Measurements from ENCODE around the gene CAMTA2. TPM values are rescaled to one million over a fixed set of nuclear protein-coding genes. Genes with fewer than 3 reads are reported as not detected.

Gene CAMTA2
- total RNA-seq, 2 experiments from 2014 or later, result 9.7 to 44.3 TPM

DNA sequence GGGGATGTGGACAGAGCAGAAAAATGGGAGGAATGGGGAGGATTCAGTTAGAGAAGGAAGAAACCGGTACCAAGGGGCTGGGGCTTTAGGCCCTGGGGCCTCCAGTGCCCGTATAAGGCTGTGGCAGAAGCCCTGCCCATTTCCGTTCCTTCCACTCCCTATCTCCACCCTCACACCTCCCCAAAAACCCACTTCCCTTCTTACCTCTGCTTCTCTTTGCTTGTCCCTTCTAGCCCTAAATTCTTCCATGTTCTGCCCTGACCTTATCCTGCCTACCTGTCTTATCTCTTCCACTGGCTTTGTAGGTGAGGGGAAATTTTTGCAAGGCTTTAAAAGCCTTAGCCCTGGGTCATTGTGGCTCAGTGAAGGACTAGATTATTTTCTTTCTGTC, 43.3 kb downstream of the CAMTA2 start:
- no peaks in the 10 kb centered on the region for H3K9me3 ChIP-seq (ENCODE audit: low read length)
- DNase-seq (ENCODE audit: low spot score), result peak; percentile 68
- H3K36me3 ChIP-seq (ENCODE audit: insufficient read depth, low read length), result peaks cover 79% of the 10 kb centered on the region
- H3K4me1 ChIP-seq (ENCODE audit: insufficient read depth, low read length, poor library complexity, severe bottlenecking), result peaks cover 57% of the 10 kb centered on the region
- ChIA-PET POLR2A (no interaction called here), CTCF (ENCODE audit: unreplicated experiment) (no interaction called here)
- H3K27ac ChIP-seq (ENCODE audit: low read depth, low read length, poor library complexity, severe bottlenecking), result peak overlapping the region; percentile 99
- peaks cover 79% of the 10 kb centered on the region for H3K79me2 ChIP-seq (ENCODE audit: insufficient read depth, low read depth, low read length)
- intact Hi-C loops (cut with micrococcal nuclease; ENCODE audit: unreplicated experiment), result loop anchor here (10.0 kb wide), 1 partner anchor 251 kb away; the partner anchor contains the start of gene ZNF594
- H3K9me2 ChIP-seq (ENCODE audit: insufficient read depth, low read length), result no peaks in the 10 kb centered on the region
- H3K4me2 ChIP-seq (ENCODE audit: low read length), result peak overlapping the region; percentile 97
- TF ChIP-seq EZH2phosphoT487 (IDR thresholded peaks at IDR 0.05; ENCODE audit: borderline replicate concordance, low read depth, low read length), result no peak
- TF ChIP-seq, protein P1, sequence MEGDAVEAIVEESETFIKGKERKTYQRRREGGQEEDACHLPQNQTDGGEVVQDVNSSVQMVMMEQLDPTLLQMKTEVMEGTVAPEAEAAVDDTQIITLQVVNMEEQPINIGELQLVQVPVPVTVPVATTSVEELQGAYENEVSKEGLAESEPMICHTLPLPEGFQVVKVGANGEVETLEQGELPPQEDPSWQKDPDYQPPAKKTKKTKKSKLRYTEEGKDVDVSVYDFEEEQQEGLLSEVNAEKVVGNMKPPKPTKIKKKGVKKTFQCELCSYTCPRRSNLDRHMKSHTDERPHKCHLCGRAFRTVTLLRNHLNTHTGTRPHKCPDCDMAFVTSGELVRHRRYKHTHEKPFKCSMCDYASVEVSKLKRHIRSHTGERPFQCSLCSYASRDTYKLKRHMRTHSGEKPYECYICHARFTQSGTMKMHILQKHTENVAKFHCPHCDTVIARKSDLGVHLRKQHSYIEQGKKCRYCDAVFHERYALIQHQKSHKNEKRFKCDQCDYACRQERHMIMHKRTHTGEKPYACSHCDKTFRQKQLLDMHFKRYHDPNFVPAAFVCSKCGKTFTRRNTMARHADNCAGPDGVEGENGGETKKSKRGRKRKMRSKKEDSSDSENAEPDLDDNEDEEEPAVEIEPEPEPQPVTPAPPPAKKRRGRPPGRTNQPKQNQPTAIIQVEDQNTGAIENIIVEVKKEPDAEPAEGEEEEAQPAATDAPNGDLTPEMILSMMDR (conservative IDR thresholded peaks at IDR 0.05; ENCODE audit: low read length), result no peak
- H4K20me1 ChIP-seq (ENCODE audit: insufficient read depth, low read length), result peaks cover 19% of the 10 kb centered on the region
- no TSS peak for BruUV-seq (replicated peaks)
- H2AFZ ChIP-seq (ENCODE audit: low read length), result no peak overlapping the region
- H3K4me3 ChIP-seq (ENCODE audit: low read depth, low read length, poor library complexity, severe bottlenecking), result peak overlapping the region; percentile 100

DNA sequence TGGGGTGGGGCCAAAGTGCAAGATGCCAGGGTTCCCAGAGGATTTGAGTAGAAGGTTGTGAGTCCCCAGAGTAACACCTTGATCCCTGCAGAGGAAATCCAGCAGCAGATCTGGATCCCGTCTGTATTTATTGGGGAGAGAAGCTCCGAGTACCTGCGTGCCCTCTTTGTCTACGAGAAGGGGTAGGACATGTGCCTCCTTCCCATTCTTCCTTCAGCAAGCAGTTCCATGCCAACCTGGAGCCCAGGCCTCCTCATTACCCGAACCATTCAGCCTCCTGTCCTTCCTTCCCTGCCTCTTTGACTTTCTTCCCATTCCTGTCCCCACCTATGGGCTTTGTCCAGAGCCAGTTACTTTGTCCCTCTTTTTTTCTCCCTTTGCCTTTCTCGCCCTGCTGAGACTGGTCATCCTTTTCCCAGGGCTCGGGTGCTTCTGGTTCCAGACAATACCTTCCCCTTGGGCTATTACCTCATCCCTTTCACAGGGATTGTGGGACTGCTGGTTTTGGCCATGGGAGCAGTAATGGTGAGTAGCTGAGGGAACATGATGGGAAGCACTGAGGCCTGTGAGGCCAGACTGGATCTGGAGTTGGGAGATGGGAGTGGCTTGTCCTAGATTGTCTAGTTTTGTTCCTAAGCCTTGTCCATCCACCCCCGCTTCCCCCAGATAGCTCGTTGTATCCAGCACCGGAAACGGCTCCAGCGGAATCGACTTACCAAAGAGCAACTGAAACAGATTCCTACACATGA, 44.5 kb downstream of the CAMTA2 start:
- Histone ChIP-seq H3K79me2 (ENCODE audit: insufficient read depth, low read depth, low read length) (peaks cover 85% of the 10 kb centered on the region), H3K36me3 (ENCODE audit: insufficient read depth, low read length) (peaks cover 81% of the 10 kb centered on the region), H3K4me1 (ENCODE audit: insufficient read depth, low read length, poor library complexity, severe bottlenecking) (peaks cover 68% of the 10 kb centered on the region), H3K27ac (ENCODE audit: low read depth, low read length, poor library complexity, severe bottlenecking) (peak overlapping the region; percentile 99), H3K9me2 (ENCODE audit: insufficient read depth, low read length) (no peaks in the 10 kb centered on the region), H4K20me1 (ENCODE audit: insufficient read depth, low read length) (peaks cover 19% of the 10 kb centered on the region), H3K4me2 (ENCODE audit: low read length) (peak overlapping the region; percentile 97), H3K4me3 (ENCODE audit: low read depth, low read length, poor library complexity, severe bottlenecking) (peak overlapping the region; percentile 95), H3K9me3 (ENCODE audit: low read length) (no peaks in the 10 kb centered on the region), H2AFZ (ENCODE audit: low read length) (no peak overlapping the region)
- intact Hi-C loops (cut with micrococcal nuclease; ENCODE audit: unreplicated experiment), result loop anchor here (10.0 kb wide), 1 partner anchor 252 kb away; the partner anchor contains the start of gene ZNF594
- TF ChIP-seq, protein P1 (conservative IDR thresholded peaks at IDR 0.05; ENCODE audit: low read length), result no peak
- TF ChIP-seq EZH2phosphoT487 (IDR thresholded peaks at IDR 0.05; ENCODE audit: borderline replicate concordance, low read depth, low read length), result no peak
- no TSS peak for BruUV-seq (replicated peaks)
- ChIA-PET POLR2A (no interaction called here), CTCF (ENCODE audit: unreplicated experiment) (no interaction called here)
- DNase-seq (ENCODE audit: low spot score), result no peak

DNA sequence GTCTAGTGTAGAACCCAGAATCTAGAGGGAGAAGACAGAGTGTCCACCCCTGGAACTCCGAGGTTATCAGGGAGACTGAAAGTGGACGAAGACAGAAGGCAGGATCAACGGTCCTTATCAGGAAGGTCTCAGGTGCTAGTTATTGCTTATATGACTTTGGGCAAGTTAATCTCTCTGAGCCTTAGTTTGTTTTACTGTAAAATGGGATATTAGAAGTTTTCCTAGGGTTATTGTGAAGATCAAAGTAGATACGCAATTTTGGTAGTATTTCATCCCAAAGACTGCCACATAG, 46.2 kb downstream of the CAMTA2 start:
- Histone ChIP-seq H3K79me2 (ENCODE audit: insufficient read depth, low read depth, low read length) (peaks cover 69% of the 10 kb centered on the region), H4K20me1 (ENCODE audit: insufficient read depth, low read length) (peaks cover 11% of the 10 kb centered on the region), H3K4me2 (ENCODE audit: low read length) (peak overlapping the region; percentile 97), H3K4me1 (ENCODE audit: insufficient read depth, low read length, poor library complexity, severe bottlenecking) (peaks cover 61% of the 10 kb centered on the region), H3K36me3 (ENCODE audit: insufficient read depth, low read length) (peaks cover 81% of the 10 kb centered on the region), H3K9me3 (ENCODE audit: low read length) (no peaks in the 10 kb centered on the region), H2AFZ (ENCODE audit: low read length) (no peak overlapping the region), H3K9me2 (ENCODE audit: insufficient read depth, low read length) (no peaks in the 10 kb centered on the region), H3K4me3 (ENCODE audit: low read depth, low read length, poor library complexity, severe bottlenecking) (peak overlapping the region; percentile 95), H3K27ac (ENCODE audit: low read depth, low read length, poor library complexity, severe bottlenecking) (peak overlapping the region; percentile 90)
- ChIA-PET POLR2A (no interaction called here), CTCF (ENCODE audit: unreplicated experiment) (no interaction called here)
- no peak for DNase-seq (ENCODE audit: low spot score)
- no peak for TF ChIP-seq EZH2phosphoT487 (IDR thresholded peaks at IDR 0.05; ENCODE audit: borderline replicate concordance, low read depth, low read length)
- TF ChIP-seq, protein P1 (conservative IDR thresholded peaks at IDR 0.05; ENCODE audit: low read length), result no peak
- BruUV-seq (replicated peaks), result no TSS peak
- intact Hi-C loops (cut with micrococcal nuclease; ENCODE audit: unreplicated experiment), result loop anchor here (10.0 kb wide), 1 partner anchor 254 kb away; the partner anchor contains the start of gene ZNF594
